ENCODE measurements around the gene ZNF425. TPM values are rescaled to one million over a fixed set of nuclear protein-coding genes. Genes with fewer than 3 reads are reported as not detected.

ZNF425 gene
- total and polyA plus RNA-seq, 9 of the 15 experiments (the other 6 are each of a cell fraction or from before 2014, with no cell fraction given), result 0.03 to 0.89 (median 0.54) TPM

- peak in 1 of 2 experiments; percentile 67; a peak in 1 of 4 replicates for TF ChIP-seq CSDE1 (IDR thresholded peaks at IDR 0.05)
- TF ChIP-seq ZMIZ1 (IDR thresholded peaks at IDR 0.05; ENCODE audit: low read depth in 2 of 2, low read length in 2 of 2), result peak in 1 of 2 experiments; percentile 82; a peak in 2 of 4 replicates
- TF ChIP-seq ZNF277 (CRISPR knock-in tag; IDR thresholded peaks at IDR 0.05; ENCODE audit: borderline replicate concordance), result no peak
- TF ChIP-seq CHCHD3 (CRISPR knock-in tag; IDR thresholded peaks at IDR 0.05), result peak; percentile 95
- TF ChIP-seq KDM2B (CRISPR knock-in tag; IDR thresholded peaks at IDR 0.05), result peak; percentile 97
- TF ChIP-seq ZNF586 (CRISPR knock-in tag; conservative IDR thresholded peaks at IDR 0.05), result no peak
- TF ChIP-seq ZNF766 (CRISPR knock-in tag; conservative IDR thresholded peaks at IDR 0.05), result peak; percentile 72; the same call in 1 of the 2 replicates
- TF ChIP-seq PTBP1 (IDR thresholded peaks at IDR 0.05; ENCODE audit: low read depth, low read length), result no peak; the same call in 1 of the 2 replicates
- TF ChIP-seq HSF4 (CRISPR knock-in tag; IDR thresholded peaks at IDR 0.05; ENCODE audit: borderline replicate concordance), result no peak
- TF ChIP-seq NR1H2 (CRISPR knock-in tag; IDR thresholded peaks at IDR 0.05), result no peak; the same call in 1 of the 2 replicates
- no peak for TF ChIP-seq PREB (CRISPR knock-in tag; IDR thresholded peaks at IDR 0.05)
- TF ChIP-seq POLR3G (IDR thresholded peaks at IDR 0.05; ENCODE audit: extremely low read depth, insufficient read length, insufficient replicate concordance), result no peak
- TF ChIP-seq CCNT2 (IDR thresholded peaks at IDR 0.05; ENCODE audit: borderline replicate concordance, extremely low read depth, insufficient read length, low read depth, low read length), result peak; percentile 92
- no peak for TF ChIP-seq SIRT6 (IDR thresholded peaks at IDR 0.05; ENCODE audit: low read depth, low read length)
- peak; percentile 97; the same call in 1 of the 2 replicates for TF ChIP-seq GATAD2B (IDR thresholded peaks at IDR 0.05; ENCODE audit: borderline replicate concordance)
- TF ChIP-seq ZNF212 (CRISPR knock-in tag; IDR thresholded peaks at IDR 0.05), result 0 out of 2 replicates have a peak, but pooled peaks have one; percentile 30
- no peak for TF ChIP-seq ILK (tag; IDR thresholded peaks at IDR 0.05; ENCODE audit: borderline replicate concordance, low read depth)
- TF ChIP-seq NR3C1 (CRISPR knock-in tag; IDR thresholded peaks at IDR 0.05), result no peak; the same call in 1 of the 2 replicates
- no peak for TF ChIP-seq NFE2L1 (tag; IDR thresholded peaks at IDR 0.05; ENCODE audit: borderline replicate concordance, low read depth)
- peak; percentile 98 for TF ChIP-seq POLR2B (IDR thresholded peaks at IDR 0.05; ENCODE audit: low read depth, partially characterized antibody)
- TF ChIP-seq ZFP1 (CRISPR knock-in tag; IDR thresholded peaks at IDR 0.05), result peak; percentile 14
- TF ChIP-seq HMG20B (CRISPR knock-in tag; IDR thresholded peaks at IDR 0.05), result peak; percentile 89; the same call in 1 of the 2 replicates
Measured at GRCh38 chr7:149125863-149126661, at the start of gene ZNF425 (continued).

Data from K562 (cell line).